HG03135 (cell line): ENCODE data around the gene SMYD5.

Experiments used
- ATAC-seq: cut with Tn5 transposase; IDR thresholded peaks from one replicate; pipeline ENCODE4 v1.9.1; 2021; ENCODE audit warnings: mild to moderate bottlenecking, moderate library complexity; ENCODE audit not compliant: unreplicated experiment

SMYD5 gene

GRCh38 chr2:73237168-73237567, 23.1 kb downstream of the SMYD5 start:
- no peak for ATAC-seq

- no peak for ATAC-seq
These were observed 24.1 kb downstream of the SMYD5 start for GRCh38 chr2:73238149-73238548.

- ATAC-seq, result no peak
These were observed 24.9 kb downstream of the SMYD5 start for GRCh38 chr2:73238976-73239375.

GRCh38 chr2:73239776-73240175, 25.7 kb downstream of the SMYD5 start:
- no peak for ATAC-seq

- no peak for ATAC-seq
These were observed 30.0 kb downstream of the SMYD5 start for GRCh38 chr2:73243884-73244570.

GRCh38 chr2:73244580-73244979, 30.5 kb downstream of the SMYD5 start:
- no peak for ATAC-seq

GRCh38 chr2:73246850-73247249, 32.8 kb downstream of the SMYD5 start:
- no peak for ATAC-seq

GRCh38 chr2:73249636-73250035, 35.6 kb downstream of the SMYD5 start:
- ATAC-seq, result no peak

- no peak for ATAC-seq
These were observed 37.1 kb downstream of the SMYD5 start for GRCh38 chr2:73250872-73251846.

GRCh38 chr2:73252238-73253027, 38.4 kb downstream of the SMYD5 start:
- ATAC-seq, result no peak

GRCh38 chr2:73253400-73253799, 39.4 kb downstream of the SMYD5 start:
- no peak for ATAC-seq

GRCh38 chr2:73253901-73254300, 39.9 kb downstream of the SMYD5 start:
- ATAC-seq, result no peak

- no peak for ATAC-seq
These were observed 40.4 kb downstream of the SMYD5 start for GRCh38 chr2:73254343-73255006.

- no peak for ATAC-seq
These were observed 41.1 kb downstream of the SMYD5 start for GRCh38 chr2:73255007-73255644.

GRCh38 chr2:73255907-73256617, 42.0 kb downstream of the SMYD5 start:
- ATAC-seq, result no peak

GRCh38 chr2:73256618-73256922, 42.5 kb downstream of the SMYD5 start:
- ATAC-seq, result no peak

- no peak for ATAC-seq
These were observed 43.0 kb downstream of the SMYD5 start for GRCh38 chr2:73257021-73257420.

- no peak for ATAC-seq
These were observed 43.5 kb downstream of the SMYD5 start for GRCh38 chr2:73257425-73258125.
